Gastrocnemius medialis (tissue), 4 donors: ENCODE measurements around the gene PKP4. TPM values are rescaled to one million over a fixed set of nuclear protein-coding genes. Genes with fewer than 3 reads are reported as not detected.

Experiments used
- ATAC-seq, 2 donors: fragments of 150-250 bp; one replicate each; pipeline ENCODE4 v1.9.1; 2016
- DNase-seq, 2 donors: peaks; one replicate each; pipeline ENCODE4 v3.0.0-alpha.2; 2019
- H3K27ac ChIP-seq, 4 donors: fragments of 200-600 bp; sonication (generic); 1 replicate in 1 of 4; 2 replicates in 3 of 4; pipeline ENCODE4 v1.5.1; 2016 to 2018; ENCODE audit warnings: mild to moderate bottlenecking in 2 of 4, moderate library complexity in 1 of 4
- H3K27me3 ChIP-seq, 3 donors: fragments of 200-600 bp; sonication (generic) in 2 of 3; 1 replicate in 1 of 3; 2 replicates in 2 of 3; pipeline versions ENCODE4 v1.5.1 to v1.6.0; 2016 to 2019; ENCODE audit warnings: mild to moderate bottlenecking in 1 of 3, moderate library complexity in 1 of 3
- H3K36me3 ChIP-seq, 2 donors: fragments of 200-600 bp; sonication (generic) in 1 of 2; one replicate each; pipeline ENCODE4 v1.5.1; 2017 to 2018
- H3K4me1 ChIP-seq, 2 donors: fragments of 200-600 bp; sonication (generic) in 1 of 2; one replicate each; pipeline ENCODE4 v1.5.1; 2016 to 2017; ENCODE audit warnings: mild to moderate bottlenecking in 2 of 2
- H3K4me3 ChIP-seq, 4 donors: fragments of 200-600 bp; sonication (generic) in 3 of 4; 1 replicate in 1 of 4; 2 replicates in 3 of 4; pipeline ENCODE4 v1.5.1; 2016 to 2019; ENCODE audit warnings: mild to moderate bottlenecking in 2 of 4
- H3K9me3 ChIP-seq, 3 donors: fragments of 200-600 bp; sonication (generic) in 2 of 3; 1 replicate in 1 of 3; 2 replicates in 2 of 3; pipeline ENCODE4 v1.5.1; 2016 to 2019
- CTCF ChIP-seq, 5 experiments: fragments of 450-650 bp in 3 of 5; fragments of 200-600 bp in 2 of 5; sonication (generic) in 2 of 5; IDR thresholded peaks in 4 of 5; conservative IDR thresholded peaks in 1 of 5; 1 replicate in 4 of 5; 2 replicates in 1 of 5; pipeline ENCODE4 v1.5.1; 2016 to 2019; ENCODE audit warnings: antibody characterized with exemption in 5 of 5, mild to moderate bottlenecking in 3 of 5, moderate library complexity in 3 of 5
- POLR2A ChIP-seq, 2 donors: fragments of 450-650 bp; IDR thresholded peaks; one replicate each; pipeline ENCODE4 v1.6.1; 2017; ENCODE audit warnings: antibody characterized with exemption in 2 of 2, mild to moderate bottlenecking in 2 of 2, moderate library complexity in 2 of 2
- in situ Hi-C, 4 donors: fragments of 200-750 bp; cut with MboI; loops; one replicate each; pipeline versions ENCODE4 v1.15.0 to v1.8.0; 2017; ENCODE audit warnings: low sequenced_read_pairs in 4 of 4
- intact Hi-C: fragments of 100-400 bp; cut with DNase I; formaldehyde crosslinking; loops from one replicate; pipeline ENCODE4 v1.15.1; 2023; ENCODE audit warnings: low total_unique reads
- total RNA-seq, 4 donors: library from RNA; depleted of rRNA; stranded (reverse); fragments of >200 nt; gene quantifications; one replicate each; pipeline versions ENCODE4 v1.1.0 to v1.2.3, GENCODE V29; 2016

PKP4 gene
- total RNA-seq, 4 donors from 2014 or later: 15.3 to 36.0 (median 25.6) TPM

- H3K4me3 ChIP-seq: no peak overlapping the region
- intact Hi-C loops (no loop called here), in situ Hi-C loops (no loop called here)
- H3K27ac ChIP-seq: no peak overlapping the region
- DNase-seq (no peak), ATAC-seq (no peak)
- no peaks in the 10 kb centered on the region for H3K4me1 ChIP-seq
- TF ChIP-seq POLR2A (IDR thresholded peaks at IDR 0.05) (no peak), CTCF (IDR thresholded peaks at IDR 0.05 in 4 of 5, conservative IDR thresholded peaks at IDR 0.05 in 1 of 5) (no peak)
- no peaks in the 10 kb centered on the region for H3K9me3 ChIP-seq
- no peaks in the 10 kb centered on the region for H3K36me3 ChIP-seq
- no peaks in the 10 kb centered on the region for H3K27me3 ChIP-seq
Measured at GRCh38 chr2:158443606-158444005, 13.1 kb upstream of the PKP4 start.

GRCh38 chr2:158457092-158457825 lies 507 bp downstream of the PKP4 start:
- intact Hi-C loops: loop anchor here (5.0 kb wide), 2 partner anchors 295 to 1160 kb away; partner anchors contain the start of gene BAZ2B
- no peak for TF ChIP-seq POLR2A (IDR thresholded peaks at IDR 0.05)
- TF ChIP-seq CTCF (IDR thresholded peaks at IDR 0.05 in 4 of 5, conservative IDR thresholded peaks at IDR 0.05 in 1 of 5): no peak
- peaks cover 18 to 24% of the 10 kb centered on the region in 2 donors for H3K4me1 ChIP-seq

GRCh38 chr2:158457826-158458616 lies 1.3 kb downstream of the PKP4 start:
- intact Hi-C loops: loop anchor here (5.0 kb wide), 2 partner anchors 294 to 1159 kb away; partner anchors contain the start of gene BAZ2B
- Histone ChIP-seq H3K9me3 (no peaks in the 10 kb centered on the region), H3K36me3 (no peaks in the 10 kb centered on the region), H3K4me3 (peak overlapping the region; percentile 79 to 91 (median 80)), H3K4me1 (peaks cover 18 to 24% of the 10 kb centered on the region in 2 donors), H3K27ac (peak overlapping the region; percentile 83 to 96 (median 90)), H3K27me3 (no peaks in the 10 kb centered on the region)
- DNase-seq: peak in 1 of 2 donors; percentile 37
- peak; percentile 65 for ATAC-seq
- in situ Hi-C loops: no loop called here
- TF ChIP-seq CTCF (IDR thresholded peaks at IDR 0.05 in 4 of 5, conservative IDR thresholded peaks at IDR 0.05 in 1 of 5) (peak in 4 of 5 experiments; percentile 12 to 49 (median 42)), POLR2A (IDR thresholded peaks at IDR 0.05) (peak in 1 of 2 donors; percentile 25)

More at GRCh38 chr2:158457092-158457825, 507 bp downstream of the PKP4 start:
- DNase-seq (peak; percentile 16 to 33), ATAC-seq (peak; percentile 56 to 58)
- in situ Hi-C loops: no loop called here
- no peaks in the 10 kb centered on the region for H3K27me3 ChIP-seq
- H3K4me3 ChIP-seq: peak overlapping the region; percentile 79 to 91 (median 80)
- no peaks in the 10 kb centered on the region for H3K9me3 ChIP-seq
- H3K36me3 ChIP-seq: no peaks in the 10 kb centered on the region
- peak overlapping the region; percentile 83 to 96 (median 90) for H3K27ac ChIP-seq

- intact Hi-C loops: loop anchor here (5.0 kb wide), 2 partner anchors 294 to 1159 kb away; partner anchors contain the start of gene BAZ2B
- Histone ChIP-seq H3K9me3 (no peaks in the 10 kb centered on the region), H3K27me3 (no peaks in the 10 kb centered on the region), H3K4me3 (peak overlapping the region; percentile 79 to 91 (median 80)), H3K36me3 (no peaks in the 10 kb centered on the region), H3K27ac (peak overlapping the region in 3 of 4 donors; percentile 83 to 96 (median 88)), H3K4me1 (peaks cover 18 to 24% of the 10 kb centered on the region in 2 donors)
- no peak for ATAC-seq
- no peak for TF ChIP-seq POLR2A (IDR thresholded peaks at IDR 0.05)
- TF ChIP-seq CTCF (IDR thresholded peaks at IDR 0.05 in 4 of 5, conservative IDR thresholded peaks at IDR 0.05 in 1 of 5): no peak
- DNase-seq: no peak
- in situ Hi-C loops: no loop called here
Measured at GRCh38 chr2:158458617-158458920, 1.8 kb downstream of the PKP4 start.
